Neural crest cell (in vitro differentiated cells): ENCODE measurements around the gene CCDC40. TPM values are rescaled to one million over a fixed set of nuclear protein-coding genes. Genes with fewer than 3 reads are reported as not detected.

Experiments
- DNase-seq: peaks from one replicate; pipeline ENCODE4 v3.0.0; 2021; ENCODE audit warnings: low read depth, mixed read lengths, low spot score
- H3K27ac Mint-ChIP-seq: one replicate; pipeline ENCODE4 v1.8.0; 2021; ENCODE audit warnings: mild to moderate bottlenecking, mixed read lengths; ENCODE audit not compliant: unreplicated experiment
- H3K27me3 Mint-ChIP-seq: 2 replicates; pipeline ENCODE4 v1.8.0; 2021; ENCODE audit warnings: low read depth, mild to moderate bottlenecking, mixed read lengths
- H3K36me3 Mint-ChIP-seq: 2 replicates; pipeline ENCODE4 v1.8.0; 2021; ENCODE audit warnings: low read depth, mild to moderate bottlenecking, mixed read lengths
- H3K4me1 Mint-ChIP-seq: 2 replicates; pipeline ENCODE4 v1.8.0; 2021; ENCODE audit warnings: mixed read lengths
- H3K4me3 Mint-ChIP-seq: one replicate; pipeline ENCODE4 v1.8.0; 2021; ENCODE audit warnings: mild to moderate bottlenecking, mixed read lengths
- H3K9me3 Mint-ChIP-seq: 2 replicates; pipeline ENCODE4 v1.8.0; 2021; ENCODE audit warnings: mixed read lengths
- total RNA-seq: library from RNA; stranded (reverse); gene quantifications from 2 replicates; pipeline ENCODE4 v1.2.1, GENCODE V29; 2021
- TF ChIP-seq, protein P1 (sequence below): fragments of 200-600 bp; sonication (generic); conservative IDR thresholded peaks from 2 replicates; pipeline ENCODE4 v1.5.0; 2021; ENCODE audit warnings: antibody characterized with exemption, mild to moderate bottlenecking

CCDC40 gene
- total RNA-seq, 1 donor from 2014 or later: 22.7 TPM

GRCh38 chr17:80000136-80000535, 36.3 kb upstream of the CCDC40 start:
- peaks cover 5% of the 10 kb centered on the region for H3K4me1 Mint-ChIP-seq
- no peak overlapping the region for H3K4me3 Mint-ChIP-seq
- H3K36me3 Mint-ChIP-seq: peaks cover 10% of the 10 kb centered on the region
- no peak overlapping the region for H3K27ac Mint-ChIP-seq
- no peak for DNase-seq
- no peaks in the 10 kb centered on the region for H3K27me3 Mint-ChIP-seq
- TF ChIP-seq, protein P1, sequence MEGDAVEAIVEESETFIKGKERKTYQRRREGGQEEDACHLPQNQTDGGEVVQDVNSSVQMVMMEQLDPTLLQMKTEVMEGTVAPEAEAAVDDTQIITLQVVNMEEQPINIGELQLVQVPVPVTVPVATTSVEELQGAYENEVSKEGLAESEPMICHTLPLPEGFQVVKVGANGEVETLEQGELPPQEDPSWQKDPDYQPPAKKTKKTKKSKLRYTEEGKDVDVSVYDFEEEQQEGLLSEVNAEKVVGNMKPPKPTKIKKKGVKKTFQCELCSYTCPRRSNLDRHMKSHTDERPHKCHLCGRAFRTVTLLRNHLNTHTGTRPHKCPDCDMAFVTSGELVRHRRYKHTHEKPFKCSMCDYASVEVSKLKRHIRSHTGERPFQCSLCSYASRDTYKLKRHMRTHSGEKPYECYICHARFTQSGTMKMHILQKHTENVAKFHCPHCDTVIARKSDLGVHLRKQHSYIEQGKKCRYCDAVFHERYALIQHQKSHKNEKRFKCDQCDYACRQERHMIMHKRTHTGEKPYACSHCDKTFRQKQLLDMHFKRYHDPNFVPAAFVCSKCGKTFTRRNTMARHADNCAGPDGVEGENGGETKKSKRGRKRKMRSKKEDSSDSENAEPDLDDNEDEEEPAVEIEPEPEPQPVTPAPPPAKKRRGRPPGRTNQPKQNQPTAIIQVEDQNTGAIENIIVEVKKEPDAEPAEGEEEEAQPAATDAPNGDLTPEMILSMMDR: no peak
- no peaks in the 10 kb centered on the region for H3K9me3 Mint-ChIP-seq

DNA sequence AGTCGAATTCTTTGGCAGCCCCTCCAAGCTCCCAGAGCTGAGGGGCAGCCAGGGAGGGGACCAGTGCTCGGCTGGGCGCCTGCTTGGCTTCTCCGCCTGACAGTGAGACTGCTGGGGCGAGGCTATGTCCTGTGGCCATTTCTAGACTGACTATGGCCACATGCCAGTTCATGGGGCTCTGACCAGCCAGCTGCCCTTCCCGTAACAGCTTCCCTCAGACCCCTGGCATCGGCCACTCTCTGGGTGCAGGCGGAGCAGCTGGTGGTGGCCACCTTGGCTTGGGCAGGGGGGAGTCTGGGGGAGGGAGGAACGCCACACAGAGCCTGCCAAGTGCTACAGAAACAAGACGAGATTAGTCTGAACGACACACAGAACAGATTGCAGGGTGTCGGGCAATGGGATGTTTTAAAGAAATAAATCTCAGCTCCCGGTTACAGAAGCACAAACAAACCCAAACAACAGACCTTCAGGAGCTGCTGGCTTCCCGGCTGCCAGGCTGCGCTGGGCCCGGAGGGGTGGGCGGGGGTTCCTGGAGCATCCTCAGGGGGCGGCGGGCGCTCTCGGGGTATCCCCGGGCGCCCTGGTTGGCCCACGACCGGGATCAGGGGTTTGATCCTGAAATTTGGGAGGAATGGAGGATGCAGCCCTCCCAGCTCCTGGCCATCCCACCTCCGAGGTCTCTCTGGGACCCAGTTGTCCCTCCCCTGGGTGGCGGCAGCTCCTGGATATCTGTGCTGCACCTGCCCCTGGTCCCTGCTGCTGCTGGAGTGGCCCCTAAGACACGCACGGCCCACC, 35.3 kb upstream of the CCDC40 start:
- H3K27ac Mint-ChIP-seq: no peak overlapping the region
- peaks cover 10% of the 10 kb centered on the region for H3K36me3 Mint-ChIP-seq
- TF ChIP-seq, protein P1: no peak
- no peaks in the 10 kb centered on the region for H3K9me3 Mint-ChIP-seq
- H3K4me1 Mint-ChIP-seq: peaks cover 10% of the 10 kb centered on the region
- no peak overlapping the region for H3K4me3 Mint-ChIP-seq
- no peaks in the 10 kb centered on the region for H3K27me3 Mint-ChIP-seq
- DNase-seq: no peak

GRCh38 chr17:80002070-80002641, 34.3 kb upstream of the CCDC40 start:
- no peaks in the 10 kb centered on the region for H3K9me3 Mint-ChIP-seq
- TF ChIP-seq, protein P1: no peak
- H3K36me3 Mint-ChIP-seq: peaks cover 10% of the 10 kb centered on the region
- H3K27ac Mint-ChIP-seq: no peak overlapping the region
- H3K4me3 Mint-ChIP-seq: no peak overlapping the region
- no peaks in the 10 kb centered on the region for H3K27me3 Mint-ChIP-seq
- peaks cover 6% of the 10 kb centered on the region for H3K4me1 Mint-ChIP-seq
- DNase-seq: no peak

DNA sequence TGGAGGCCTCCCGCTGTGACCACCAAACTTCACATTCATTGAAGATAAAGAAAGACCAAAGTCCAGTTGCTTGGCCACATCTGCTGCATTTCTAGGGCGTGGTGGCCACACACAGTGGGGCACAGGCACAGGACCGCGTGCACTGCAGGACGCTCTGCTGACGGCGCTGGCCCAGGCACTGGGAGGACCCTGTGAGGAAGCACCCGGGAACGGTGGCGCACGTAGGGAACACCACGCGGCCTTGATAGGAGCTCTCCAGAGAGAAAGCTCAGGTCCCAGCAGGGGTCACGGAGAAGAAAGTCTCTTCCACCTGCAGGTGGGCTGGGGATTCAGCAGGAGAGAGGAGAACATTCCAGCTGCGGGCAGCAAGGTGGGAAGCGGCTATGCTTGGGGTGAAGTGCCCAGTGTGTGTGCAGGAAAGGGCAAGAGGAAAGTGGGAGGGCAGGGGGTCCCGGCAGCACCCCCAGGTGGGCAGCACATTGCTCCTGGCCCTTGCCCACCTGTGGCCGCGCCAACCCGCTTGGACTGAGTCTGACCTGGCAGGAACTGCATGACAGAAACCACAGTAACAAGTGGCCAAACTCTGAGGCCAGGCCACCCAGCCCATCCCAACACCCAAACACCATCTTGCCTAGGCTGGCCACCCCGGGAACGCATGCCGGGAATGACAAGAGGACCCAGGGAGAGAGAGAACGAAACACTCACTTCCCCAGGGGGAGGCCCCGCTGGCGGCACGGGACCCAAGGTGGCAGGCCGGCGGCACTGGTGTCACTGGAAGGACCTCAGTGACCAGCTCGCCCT, 33.6 kb upstream of the CCDC40 start:
- no peak overlapping the region for H3K4me3 Mint-ChIP-seq
- H3K27me3 Mint-ChIP-seq: no peaks in the 10 kb centered on the region
- H3K4me1 Mint-ChIP-seq: peaks cover 6% of the 10 kb centered on the region
- no peak for DNase-seq
- TF ChIP-seq, protein P1: no peak
- H3K27ac Mint-ChIP-seq: no peak overlapping the region
- H3K9me3 Mint-ChIP-seq: no peaks in the 10 kb centered on the region
- peaks cover 10% of the 10 kb centered on the region for H3K36me3 Mint-ChIP-seq

GRCh38 chr17:80003969-80004368, 32.5 kb upstream of the CCDC40 start:
- no peak overlapping the region for H3K27ac Mint-ChIP-seq
- H3K4me1 Mint-ChIP-seq: peaks cover 6% of the 10 kb centered on the region
- no peak for DNase-seq
- no peaks in the 10 kb centered on the region for H3K9me3 Mint-ChIP-seq
- TF ChIP-seq, protein P1: no peak
- no peaks in the 10 kb centered on the region for H3K27me3 Mint-ChIP-seq
- H3K4me3 Mint-ChIP-seq: no peak overlapping the region
- peaks cover 10% of the 10 kb centered on the region for H3K36me3 Mint-ChIP-seq
